ENCODE measurements around the gene C8G. TPM values are rescaled to one million over a fixed set of nuclear protein-coding genes. Genes with fewer than 3 reads are reported as not detected.

C8G gene
- total and polyA plus RNA-seq, 9 of the 15 experiments (the other 6 are each of a cell fraction or from before 2014, with no cell fraction given), result 0.35 to 5.9 (median 2.7) TPM; not detected in 2

GRCh38 chr9:136944519-136945332 is at the start of gene C8G, which contains the start of gene FBXW5 (continued):
- TF ChIP-seq XRCC3 (IDR thresholded peaks at IDR 0.05) (no peak), SUPT5H (IDR thresholded peaks at IDR 0.05) (peak; percentile 44; the same call in 1 of the 2 replicates), STAT5A (IDR thresholded peaks at IDR 0.05; ENCODE audit: borderline replicate concordance, low read length) (no peak), FOXP1 (CRISPR knock-in tag; IDR thresholded peaks at IDR 0.05) (0 out of 2 replicates have a peak, but pooled peaks have one; percentile 28), NR2C1 (IDR thresholded peaks at IDR 0.05) (peak; percentile 52; the same call in 1 of the 2 replicates), NR2C1 (tag; IDR thresholded peaks at IDR 0.05) (peak; percentile 68; the same call in 1 of the 2 replicates), CTCF (IDR thresholded peaks at IDR 0.05 in 2 of 3, conservative IDR thresholded peaks at IDR 0.05 in 1 of 3; ENCODE audit: insufficient read depth in 2 of 3, low read depth in 1 of 3, low read length in 3 of 3) (peak; percentile 93 to 98 (median 94)), ELF1 (tag; IDR thresholded peaks at IDR 0.05) (peak; percentile 85), ZNF507 (tag; conservative IDR thresholded peaks at IDR 0.05) (no peak), TBL1XR1 (IDR thresholded peaks at IDR 0.05; ENCODE audit: low read length in 2 of 2) (peak in 1 of 2 experiments; percentile 55; a peak in 1 of 4 replicates), MIER1 (IDR thresholded peaks at IDR 0.05; ENCODE audit: low read depth) (0 out of 2 replicates have a peak, but pooled peaks have one; percentile 17), TOE1 (IDR thresholded peaks at IDR 0.05; ENCODE audit: borderline replicate concordance) (peak; percentile 85), TOE1 (CRISPR knock-in tag; IDR thresholded peaks at IDR 0.05; ENCODE audit: borderline replicate concordance, low read depth) (no peak), PTRF (tag; IDR thresholded peaks at IDR 0.05) (no peak), TCF3 (CRISPR knock-in tag; IDR thresholded peaks at IDR 0.05) (no peak), ZFPM2 (CRISPR knock-in tag; IDR thresholded peaks at IDR 0.05) (no peak), CCNT2 (IDR thresholded peaks at IDR 0.05; ENCODE audit: borderline replicate concordance, extremely low read depth, insufficient read length, low read depth, low read length) (peak; percentile 89)
